HL-60 (cell line): ENCODE measurements around the gene CPNE4.

Source experiments
- DNase-seq, 2 experiments: peaks; one replicate each; pipeline ENCODE4 v3.0.0-alpha.2; 2010 to 2020; ENCODE audit warnings: low read depth in 1 of 2, low spot score in 1 of 2
- H3K27ac ChIP-seq: fragments of 250-450 bp; sonication (Bioruptor Pico); replicated peaks from 2 replicates; pipeline ENCODE4 v1.5.1; 2020; ENCODE audit warnings: mild to moderate bottlenecking, moderate library complexity
- H3K27me3 ChIP-seq: fragments of 250-450 bp; sonication (Bioruptor Pico); 2 replicates; pipeline ENCODE4 v1.5.1; 2021; ENCODE audit warnings: mild to moderate bottlenecking, moderate library complexity; ENCODE audit not compliant: insufficient read depth, poor library complexity, severe bottlenecking
- H3K4me3 ChIP-seq: replicated peaks from 2 replicates; pipeline ENCODE4 v1.5.1; 2011; ENCODE audit warnings: mild to moderate bottlenecking, control low read depth, low read length; ENCODE audit not compliant: insufficient read depth
- GABPA ChIP-seq: IDR thresholded peaks from 2 replicates; pipeline ENCODE4 v1.6.1; 2012; ENCODE audit warnings: low read depth
- POLR2AphosphoS5 ChIP-seq: IDR thresholded peaks from 2 replicates; pipeline ENCODE4 v1.6.1; 2012; ENCODE audit warnings: low read depth
- REST ChIP-seq: IDR thresholded peaks from 2 replicates; pipeline ENCODE4 v1.6.1; 2012; ENCODE audit warnings: low read depth; ENCODE audit not compliant: insufficient replicate concordance
- SPI1 ChIP-seq: IDR thresholded peaks from 2 replicates; pipeline ENCODE4 v1.6.1; 2012; ENCODE audit warnings: low read depth, mild to moderate bottlenecking, borderline replicate concordance
- long read RNA-seq: library from polyadenylated mRNA; unstranded; transcript quantifications from one replicate; pipeline ENCODE4 v2.0.0, GENCODE V29; 2020
- TF ChIP-seq, protein P1 (sequence below): IDR thresholded peaks from one replicate; pipeline ENCODE4 v1.5.1; 2011; ENCODE audit warnings: low read length, control low read depth, inconsistent platforms; ENCODE audit not compliant: insufficient read depth

CPNE4 gene
- long read RNA-seq, partial matches to known transcripts, result 0 of 1 reads
- long read RNA-seq, other reads (novel, unspliced or antisense), result 1 of 1 reads

DNA sequence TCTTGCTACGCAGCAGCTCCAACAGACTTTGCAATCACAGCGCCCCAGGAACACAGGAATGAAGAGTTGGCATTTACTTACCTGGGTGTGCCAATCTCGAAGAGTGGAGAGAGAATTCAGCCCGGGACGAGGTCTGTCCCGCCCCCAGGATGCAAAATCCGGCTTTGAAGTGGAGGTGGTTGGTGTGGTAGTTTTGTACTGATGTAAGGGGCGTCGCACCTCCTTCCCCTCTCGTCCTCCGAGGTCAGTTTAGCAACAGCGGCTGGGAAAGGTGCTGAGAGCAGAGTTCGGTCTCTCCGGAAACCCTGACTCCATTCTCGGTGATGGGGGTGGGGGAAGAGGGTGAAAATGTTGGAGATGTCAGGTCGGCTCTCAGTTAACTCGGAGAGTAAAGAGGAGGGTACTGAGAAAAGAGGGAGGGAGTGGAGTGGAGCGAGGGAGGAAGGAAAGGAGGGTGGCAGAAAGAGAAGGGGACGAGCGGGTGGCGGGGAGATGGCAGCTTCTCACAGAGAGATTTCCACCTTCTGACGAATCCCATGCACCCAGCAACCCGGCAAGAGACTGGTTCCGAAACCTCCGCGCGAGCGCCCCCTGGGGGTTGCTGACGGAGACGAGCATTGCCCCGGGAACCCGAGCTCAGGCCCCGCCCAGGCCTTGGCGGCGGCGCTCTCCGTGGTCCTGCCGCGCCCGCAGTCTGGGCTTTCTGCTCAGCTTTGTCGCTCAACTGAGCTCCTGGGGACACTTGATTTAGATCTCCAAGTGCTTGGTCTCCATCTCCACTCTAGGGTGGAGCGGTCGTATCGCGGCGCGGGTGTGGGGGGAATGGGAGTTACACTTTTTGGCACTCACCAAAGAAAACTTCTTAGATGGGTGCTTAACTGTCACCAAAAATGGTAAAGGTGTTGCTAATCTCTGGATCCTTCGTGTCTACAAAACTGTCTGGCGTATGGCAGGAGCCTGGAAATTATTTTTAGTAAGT is at the start of gene CPNE4:
Gene CPNE4, minus strand, starts transcription at position 529 of the 979 bp plus-strand sequence.
- Histone ChIP-seq H3K27me3 (peaks cover 9% of the 10 kb centered on the region), H3K27ac (no peak within 1 kb of the TSS), H3K4me3 (no peak within 1 kb of the TSS)
- peak; percentile 48 to 81 for DNase-seq
- TF ChIP-seq, protein P1, sequence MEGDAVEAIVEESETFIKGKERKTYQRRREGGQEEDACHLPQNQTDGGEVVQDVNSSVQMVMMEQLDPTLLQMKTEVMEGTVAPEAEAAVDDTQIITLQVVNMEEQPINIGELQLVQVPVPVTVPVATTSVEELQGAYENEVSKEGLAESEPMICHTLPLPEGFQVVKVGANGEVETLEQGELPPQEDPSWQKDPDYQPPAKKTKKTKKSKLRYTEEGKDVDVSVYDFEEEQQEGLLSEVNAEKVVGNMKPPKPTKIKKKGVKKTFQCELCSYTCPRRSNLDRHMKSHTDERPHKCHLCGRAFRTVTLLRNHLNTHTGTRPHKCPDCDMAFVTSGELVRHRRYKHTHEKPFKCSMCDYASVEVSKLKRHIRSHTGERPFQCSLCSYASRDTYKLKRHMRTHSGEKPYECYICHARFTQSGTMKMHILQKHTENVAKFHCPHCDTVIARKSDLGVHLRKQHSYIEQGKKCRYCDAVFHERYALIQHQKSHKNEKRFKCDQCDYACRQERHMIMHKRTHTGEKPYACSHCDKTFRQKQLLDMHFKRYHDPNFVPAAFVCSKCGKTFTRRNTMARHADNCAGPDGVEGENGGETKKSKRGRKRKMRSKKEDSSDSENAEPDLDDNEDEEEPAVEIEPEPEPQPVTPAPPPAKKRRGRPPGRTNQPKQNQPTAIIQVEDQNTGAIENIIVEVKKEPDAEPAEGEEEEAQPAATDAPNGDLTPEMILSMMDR, result peak; percentile 82
- no peak for TF ChIP-seq GABPA
- TF ChIP-seq REST, result peak; percentile 98

GRCh38 chr3:132083583-132084279 is 48.9 kb upstream of the CPNE4 start:
- TF ChIP-seq REST, result no peak
- TF ChIP-seq, protein P1, result no peak
- TF ChIP-seq POLR2AphosphoS5, result no peak
- no peak for TF ChIP-seq GABPA
- no peak for TF ChIP-seq SPI1
- Histone ChIP-seq H3K27me3 (no peaks in the 10 kb centered on the region), H3K4me3 (no peak overlapping the region), H3K27ac (no peak overlapping the region)
- DNase-seq, result no peak

DNA sequence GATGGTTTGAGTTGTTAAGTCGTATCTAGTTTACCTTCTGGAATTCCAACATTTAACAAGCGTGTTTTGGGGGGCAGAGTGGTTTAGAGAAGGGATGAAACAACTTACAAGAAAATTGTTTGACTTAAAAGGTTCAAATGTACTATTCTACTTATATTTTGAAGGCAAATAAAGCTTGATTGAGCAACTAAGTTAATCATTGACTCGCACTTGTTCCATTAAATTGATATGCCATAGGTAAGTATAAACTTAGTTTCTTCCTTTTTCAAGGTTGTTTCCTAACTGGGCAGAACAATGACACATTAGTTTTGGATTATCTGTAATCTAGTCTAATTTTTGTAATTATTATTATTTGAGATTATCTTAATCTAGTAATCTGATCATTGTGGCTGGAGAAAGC is 48.3 kb upstream of the CPNE4 start:
- TF ChIP-seq POLR2AphosphoS5 (no peak), REST (no peak), GABPA (no peak), SPI1 (no peak)
- TF ChIP-seq, protein P1, result no peak
- Histone ChIP-seq H3K27me3 (no peaks in the 10 kb centered on the region), H3K4me3 (no peak overlapping the region), H3K27ac (no peak overlapping the region)
- no peak for DNase-seq
